ENCODE data around the gene FAM234A.

DNA sequence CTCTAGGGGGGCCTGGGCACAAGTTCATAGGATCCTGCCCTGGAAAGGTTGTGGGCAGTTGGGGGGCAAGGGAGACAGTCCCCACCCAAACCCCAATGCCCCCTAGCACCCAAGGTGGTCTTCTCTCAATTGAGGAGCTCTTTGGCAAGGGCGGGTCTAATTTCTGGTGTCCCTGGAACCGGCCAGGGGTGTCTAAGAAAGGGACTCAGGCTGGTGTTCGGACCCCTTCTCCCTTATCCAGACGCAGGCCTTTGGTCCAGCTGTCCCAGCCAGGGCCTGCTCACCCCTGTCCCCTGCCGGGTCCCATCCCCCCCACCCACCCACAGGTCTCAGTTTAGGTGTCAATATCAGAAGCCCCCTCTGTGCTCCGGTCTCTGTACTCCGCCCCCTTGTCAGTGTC lies 44.9 kb downstream of the FAM234A start:
- no peak for TF ChIP-seq POLR2AphosphoS5 (IDR thresholded peaks at IDR 0.05; ENCODE audit: low read depth, low read length)
- TF ChIP-seq POLR2A (IDR thresholded peaks at IDR 0.05; ENCODE audit: low read depth, low read length), result no peak
